Calu3 (cell line): ENCODE data around the gene NR1D2. TPM values are rescaled to one million over a fixed set of nuclear protein-coding genes. Genes with fewer than 3 reads are reported as not detected.

Experiments used
- BruUV-seq: library from RNA; stranded (reverse); fragments of 400-500 nt; replicated peaks from 2 replicates; lab custom pipeline; 2021; lab: Mats Ljungman, UMichigan
- CTCF ChIA-PET: fragments of 300-600 bp; sonication (Branson Sonifier 250); formaldehyde crosslinking; loops from one replicate; lab custom pipeline; 2022; ENCODE audit warnings: antibody characterized with exemption; lab: Charles Lee
- DNase-seq: peaks from one replicate; pipeline ENCODE4 v3.0.0; 2022
- H3K27ac Mint-ChIP-seq: one replicate; pipeline ENCODE4 v1.8.0; 2022; ENCODE audit warnings: mixed read lengths; ENCODE audit not compliant: unreplicated experiment
- H3K27me3 Mint-ChIP-seq: one replicate; pipeline ENCODE4 v1.8.0; 2022; ENCODE audit warnings: mixed read lengths; ENCODE audit not compliant: unreplicated experiment
- H3K36me3 Mint-ChIP-seq: one replicate; pipeline ENCODE4 v1.8.0; 2022; ENCODE audit warnings: mild to moderate bottlenecking, moderate library complexity, mixed read lengths; ENCODE audit not compliant: insufficient read depth, unreplicated experiment
- H3K4me1 Mint-ChIP-seq: one replicate; pipeline ENCODE4 v1.8.0; 2022; ENCODE audit warnings: mild to moderate bottlenecking, low read depth, mixed read lengths; ENCODE audit not compliant: unreplicated experiment
- H3K4me3 Mint-ChIP-seq: one replicate; pipeline ENCODE4 v1.8.0; 2022; ENCODE audit warnings: mild to moderate bottlenecking, low read depth, moderate library complexity, mixed read lengths; ENCODE audit not compliant: unreplicated experiment
- H3K9me3 Mint-ChIP-seq: one replicate; pipeline ENCODE4 v1.8.0; 2022; ENCODE audit warnings: low read depth, mixed read lengths; ENCODE audit not compliant: unreplicated experiment
- CTCF ChIP-seq: fragments of 200-600 bp; IDR thresholded peaks from one replicate; pipeline ENCODE4 v1.8.0; 2022; ENCODE audit warnings: antibody characterized with exemption; ENCODE audit not compliant: unreplicated experiment
- intact Hi-C: fragments of 100-400 bp; cut with micrococcal nuclease; formaldehyde crosslinking; loops from one replicate; pipeline ENCODE4 v1.10.0; 2022; ENCODE audit not compliant: unreplicated experiment
- total RNA-seq: library from RNA; stranded (reverse); gene quantifications from 2 replicates; pipeline ENCODE4 v1.2.3, GENCODE V29; 2022

Gene NR1D2
- total RNA-seq, 1 experiment from 2014 or later: 18.9 TPM

GRCh38 chr3:23919628-23920027, 25.5 kb upstream of the NR1D2 start:
- CTCF ChIA-PET: no interaction called here
- no peak for TF ChIP-seq CTCF
- H3K36me3 Mint-ChIP-seq: peaks cover 67% of the 10 kb centered on the region
- H3K4me1 Mint-ChIP-seq: peaks cover 11% of the 10 kb centered on the region
- BruUV-seq: no TSS peak
- H3K9me3 Mint-ChIP-seq: no peaks in the 10 kb centered on the region
- no peak overlapping the region for H3K27ac Mint-ChIP-seq
- no peak for DNase-seq
- H3K4me3 Mint-ChIP-seq: no peak overlapping the region
- H3K27me3 Mint-ChIP-seq: no peaks in the 10 kb centered on the region
- intact Hi-C loops: no loop called here

- no peak for DNase-seq
- Mint-ChIP-seq H3K4me3 (no peak overlapping the region), H3K9me3 (no peaks in the 10 kb centered on the region), H3K4me1 (peaks cover 9% of the 10 kb centered on the region), H3K27me3 (no peaks in the 10 kb centered on the region), H3K36me3 (peaks cover 67% of the 10 kb centered on the region), H3K27ac (no peak overlapping the region)
- intact Hi-C loops: no loop called here
- CTCF ChIA-PET: no interaction called here
- BruUV-seq: no TSS peak
- TF ChIP-seq CTCF: no peak
Observed at GRCh38 chr3:23920151-23920655, 24.9 kb upstream of the NR1D2 start.

- peaks cover under 1% of the 10 kb centered on the region for H3K4me1 Mint-ChIP-seq
- no TSS peak for BruUV-seq
Observed at GRCh38 chr3:23921052-23921511, 24.0 kb upstream of the NR1D2 start.

GRCh38 chr3:23923786-23924185, 21.3 kb upstream of the NR1D2 start:
- Mint-ChIP-seq H3K4me1 (peaks cover 7% of the 10 kb centered on the region), H3K4me3 (no peak overlapping the region), H3K27ac (no peak overlapping the region), H3K36me3 (peaks cover 32% of the 10 kb centered on the region), H3K27me3 (no peaks in the 10 kb centered on the region), H3K9me3 (no peaks in the 10 kb centered on the region)
- DNase-seq: no peak
- CTCF ChIA-PET: no interaction called here
- no peak for TF ChIP-seq CTCF
- no TSS peak for BruUV-seq
- intact Hi-C loops: no loop called here

More at GRCh38 chr3:23921052-23921511, 24.0 kb upstream of the NR1D2 start:
- no peaks in the 10 kb centered on the region for H3K27me3 Mint-ChIP-seq
- CTCF ChIA-PET: no interaction called here
- no peak for DNase-seq
- intact Hi-C loops: no loop called here
- no peak overlapping the region for H3K4me3 Mint-ChIP-seq
- no peak for TF ChIP-seq CTCF
- peak overlapping the region; percentile 28 for H3K27ac Mint-ChIP-seq
- peaks cover 59% of the 10 kb centered on the region for H3K36me3 Mint-ChIP-seq
- no peaks in the 10 kb centered on the region for H3K9me3 Mint-ChIP-seq
